Esophagus squamous epithelium (tissue), 4 donors: ENCODE data around the gene P4HB.

Source experiments
- POLR2A ChIP-seq, 4 donors: fragments of 450-650 bp; IDR thresholded peaks; one replicate each; pipeline ENCODE4 v1.6.1; 2017; ENCODE audit warnings: antibody characterized with exemption in 4 of 4, mild to moderate bottlenecking in 4 of 4, moderate library complexity in 3 of 4
- TF ChIP-seq, protein P1 (sequence below), 6 experiments: fragments of 450-650 bp in 4 of 6; fragments of 200-600 bp in 2 of 6; sonication (generic) in 2 of 6; IDR thresholded peaks; one replicate each; pipeline ENCODE4 v1.5.1; 2016 to 2019; ENCODE audit warnings: antibody characterized with exemption in 6 of 6, mild to moderate bottlenecking in 4 of 6, moderate library complexity in 4 of 6

- TF ChIP-seq POLR2A (IDR thresholded peaks at IDR 0.05), result no peak
- TF ChIP-seq, protein P1, sequence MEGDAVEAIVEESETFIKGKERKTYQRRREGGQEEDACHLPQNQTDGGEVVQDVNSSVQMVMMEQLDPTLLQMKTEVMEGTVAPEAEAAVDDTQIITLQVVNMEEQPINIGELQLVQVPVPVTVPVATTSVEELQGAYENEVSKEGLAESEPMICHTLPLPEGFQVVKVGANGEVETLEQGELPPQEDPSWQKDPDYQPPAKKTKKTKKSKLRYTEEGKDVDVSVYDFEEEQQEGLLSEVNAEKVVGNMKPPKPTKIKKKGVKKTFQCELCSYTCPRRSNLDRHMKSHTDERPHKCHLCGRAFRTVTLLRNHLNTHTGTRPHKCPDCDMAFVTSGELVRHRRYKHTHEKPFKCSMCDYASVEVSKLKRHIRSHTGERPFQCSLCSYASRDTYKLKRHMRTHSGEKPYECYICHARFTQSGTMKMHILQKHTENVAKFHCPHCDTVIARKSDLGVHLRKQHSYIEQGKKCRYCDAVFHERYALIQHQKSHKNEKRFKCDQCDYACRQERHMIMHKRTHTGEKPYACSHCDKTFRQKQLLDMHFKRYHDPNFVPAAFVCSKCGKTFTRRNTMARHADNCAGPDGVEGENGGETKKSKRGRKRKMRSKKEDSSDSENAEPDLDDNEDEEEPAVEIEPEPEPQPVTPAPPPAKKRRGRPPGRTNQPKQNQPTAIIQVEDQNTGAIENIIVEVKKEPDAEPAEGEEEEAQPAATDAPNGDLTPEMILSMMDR (IDR thresholded peaks at IDR 0.05), result no peak
Observed at GRCh38 chr17:81829858-81830257, 30.5 kb downstream of the P4HB start.
